G401 (cell line): ENCODE data around the gene ATPAF1. TPM values are rescaled to one million over a fixed set of nuclear protein-coding genes. Genes with fewer than 3 reads are reported as not detected.
"Not testable (repeated sequence)": the region's sequence is repeated elsewhere in the genome, so short reads cannot be mapped to it uniquely, and the experiment has no call there.

Source experiments
- DNase-seq: peaks from one replicate; pipeline ENCODE4 v3.0.0-alpha.2; 2015; ENCODE audit warnings: low spot score
- in situ Hi-C: cut with HindIII; loops from 2 replicates; pipeline ENCODE4 v1.10.0; 2016; ENCODE audit warnings: low sequenced_read_pairs, mixed read lengths
- total RNA-seq: library from RNA; depleted of rRNA; stranded (reverse); fragments of >200 nt; shearing (Covaris generic); gene quantifications from 2 replicates; pipeline ENCODE4 v1.2.3, GENCODE V29; 2014; rRNA removed

The ATPAF1 gene, protein sequence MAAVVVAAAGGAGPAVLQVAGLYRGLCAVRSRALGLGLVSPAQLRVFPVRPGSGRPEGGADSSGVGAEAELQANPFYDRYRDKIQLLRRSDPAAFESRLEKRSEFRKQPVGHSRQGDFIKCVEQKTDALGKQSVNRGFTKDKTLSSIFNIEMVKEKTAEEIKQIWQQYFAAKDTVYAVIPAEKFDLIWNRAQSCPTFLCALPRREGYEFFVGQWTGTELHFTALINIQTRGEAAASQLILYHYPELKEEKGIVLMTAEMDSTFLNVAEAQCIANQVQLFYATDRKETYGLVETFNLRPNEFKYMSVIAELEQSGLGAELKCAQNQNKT
- total RNA-seq: 96.9 and 115 TPM in 2 replicates

DNA sequence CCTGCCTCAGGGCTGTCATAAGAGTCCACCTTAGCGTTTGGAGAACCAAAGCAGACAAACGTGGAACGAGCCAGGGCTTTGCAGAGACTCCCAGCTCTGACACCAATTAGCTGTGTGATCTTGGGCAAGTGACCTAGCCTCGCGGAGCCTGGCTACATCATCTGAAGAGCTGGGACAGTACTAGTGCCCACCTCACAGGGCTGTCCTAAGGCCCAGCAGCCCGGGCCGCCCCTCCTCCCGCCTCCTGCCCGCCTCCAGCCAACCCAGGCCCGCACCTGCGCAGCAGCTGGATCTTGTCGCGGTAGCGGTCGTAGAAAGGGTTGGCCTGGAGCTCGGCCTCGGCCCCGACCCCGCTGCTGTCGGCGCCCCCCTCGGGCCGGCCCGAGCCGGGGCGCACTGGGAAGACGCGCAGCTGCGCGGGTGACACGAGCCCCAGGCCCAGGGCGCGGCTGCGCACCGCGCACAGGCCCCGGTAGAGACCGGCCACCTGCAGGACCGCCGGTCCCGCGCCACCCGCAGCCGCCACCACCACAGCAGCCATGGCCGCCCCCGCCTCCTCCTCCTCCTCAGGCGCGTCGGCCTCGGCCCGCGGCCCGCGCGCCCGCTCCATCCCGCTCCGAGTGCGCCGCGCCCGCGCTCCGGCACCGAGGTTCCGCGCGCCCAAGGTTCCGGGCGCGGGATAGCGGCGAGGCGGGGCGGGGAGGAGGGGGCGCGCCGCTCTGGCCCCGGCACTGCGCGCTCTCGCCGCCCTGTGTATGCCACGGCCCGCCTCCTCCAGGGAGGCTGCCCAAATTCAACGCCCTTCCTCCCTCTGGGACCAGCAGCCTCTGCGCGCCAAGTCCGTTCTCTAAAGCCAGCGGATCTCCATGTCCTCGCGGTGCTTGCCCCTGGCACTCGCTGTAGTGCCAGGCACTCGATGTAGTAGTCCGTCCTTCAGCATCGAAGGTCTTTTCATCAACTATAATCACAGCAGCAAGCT, at the start of gene ATPAF1:
Gene ATPAF1 (minus strand): TSS at position 583 of the 979 bp plus-strand sequence. CDS start 42 bp downstream, at position 541.
- DNase-seq: peak; percentile 79
- in situ Hi-C loops: no loop called here

DNA sequence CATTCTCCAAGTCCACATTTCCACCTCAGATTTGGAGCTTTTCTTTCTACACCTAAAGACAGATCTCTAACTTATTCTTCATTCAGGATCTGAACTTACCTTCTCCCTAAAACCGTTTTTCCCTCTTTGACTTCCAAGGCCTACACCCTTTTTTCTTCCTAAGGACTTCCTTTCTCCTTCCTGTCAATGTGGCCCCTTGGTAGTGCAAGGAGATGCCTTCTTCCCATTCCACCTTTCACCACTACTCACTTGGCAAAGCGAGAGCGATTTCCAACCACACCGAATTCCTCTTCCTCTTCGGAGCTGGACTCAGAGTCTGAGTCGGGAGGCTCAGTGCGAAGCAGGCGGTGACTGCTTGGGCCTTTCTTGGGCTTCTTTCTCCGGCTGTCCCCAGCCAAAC, 49.5 kb upstream of the ATPAF1 start:
- no peak for DNase-seq
- in situ Hi-C loops: no loop called here

DNA sequence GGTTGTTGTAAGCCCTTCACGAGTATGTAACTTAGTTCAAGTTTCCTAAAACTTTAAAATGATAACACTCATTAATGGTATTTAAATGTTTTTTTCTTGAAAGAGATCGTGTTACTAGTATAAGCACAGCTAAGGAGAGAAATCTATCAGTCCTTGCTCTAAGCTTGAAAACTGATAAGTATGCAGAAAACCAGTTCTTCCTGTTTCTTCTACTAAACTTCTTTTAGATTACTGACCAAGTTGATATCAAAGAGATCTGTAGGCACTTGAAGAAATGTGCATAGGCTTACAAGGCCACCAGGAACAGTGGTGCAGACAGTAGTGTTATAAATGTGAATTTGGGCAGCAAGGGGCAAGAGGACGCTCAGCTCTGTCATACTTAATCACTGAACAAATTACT, 46.8 kb upstream of the ATPAF1 start:
- DNase-seq: no peak
- in situ Hi-C loops: no loop called here

DNA sequence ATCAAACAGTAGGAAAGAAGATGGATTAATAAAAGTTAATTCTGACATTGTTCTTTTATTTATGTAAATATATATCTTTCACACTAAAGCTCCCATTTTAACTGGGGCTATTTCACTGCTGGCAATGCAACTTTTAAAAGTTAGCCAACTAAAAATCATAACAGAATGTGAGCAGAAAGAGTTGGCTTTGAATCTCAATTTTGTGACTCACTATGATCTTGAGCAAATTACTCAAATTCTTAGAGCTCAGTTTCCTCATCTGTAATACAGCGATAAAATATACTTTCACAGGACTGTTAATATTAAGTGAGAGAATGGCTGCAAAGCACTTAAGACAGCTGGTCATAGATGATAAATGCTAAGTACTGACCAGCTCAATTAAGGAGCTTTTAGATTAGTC, 40.0 kb upstream of the ATPAF1 start:
- in situ Hi-C loops: no loop called here
- DNase-seq: no peak

DNA sequence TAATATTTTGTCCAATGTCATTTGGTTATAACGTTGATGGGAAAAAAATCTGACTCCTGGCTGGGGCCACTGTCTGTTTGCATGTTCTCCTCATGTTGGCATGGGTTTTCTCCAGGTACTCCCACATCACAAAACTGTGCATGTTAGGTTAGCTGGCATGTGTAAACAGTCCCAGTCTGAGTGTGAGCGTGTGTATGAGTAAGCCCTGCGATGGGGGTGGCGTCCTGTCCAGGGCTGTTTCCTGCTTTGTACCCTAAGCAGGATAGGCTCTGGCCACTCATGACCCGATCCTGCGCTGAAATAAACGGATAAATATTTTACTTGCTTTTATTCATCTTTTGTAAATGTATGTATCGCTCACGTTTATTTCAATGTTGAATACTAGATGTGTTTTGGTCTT, 37.2 kb upstream of the ATPAF1 start:
- DNase-seq: no peak
- in situ Hi-C loops: no loop called here

DNA sequence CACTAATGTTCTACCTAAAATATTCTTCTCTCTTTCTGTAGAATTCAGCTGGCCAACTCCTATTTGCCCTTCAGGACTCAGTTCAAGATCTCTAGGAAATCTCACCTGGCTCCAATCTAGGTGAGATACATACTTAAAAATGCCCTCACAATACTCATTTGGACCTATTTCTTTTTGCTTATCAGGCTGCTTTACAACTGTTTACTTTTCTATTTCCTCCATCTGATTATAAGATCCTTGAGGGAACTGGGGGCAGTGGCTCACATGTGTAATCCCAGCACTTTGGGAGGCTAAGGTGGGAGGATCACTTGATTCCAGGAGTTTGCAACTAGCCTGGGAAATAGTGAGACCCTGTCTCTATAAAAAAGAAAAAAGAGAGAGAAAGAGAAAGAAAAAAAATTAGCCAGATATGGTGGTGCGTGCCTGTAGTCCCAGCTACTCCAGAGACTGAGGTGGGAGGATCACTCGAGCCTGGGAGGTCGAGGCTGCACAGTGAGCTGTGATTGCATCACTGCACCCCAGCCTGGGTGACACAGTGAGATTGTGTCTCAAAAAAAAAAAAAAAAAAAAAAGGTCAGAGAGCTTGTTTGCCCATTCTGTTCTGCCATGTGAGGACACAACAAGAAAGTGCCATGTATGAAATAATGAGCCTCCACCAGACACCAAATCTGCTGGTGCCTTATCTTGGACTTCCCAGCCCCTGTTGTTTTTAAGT, 35.9 kb upstream of the ATPAF1 start:
- in situ Hi-C loops: no loop called here
- DNase-seq: no peak

DNA sequence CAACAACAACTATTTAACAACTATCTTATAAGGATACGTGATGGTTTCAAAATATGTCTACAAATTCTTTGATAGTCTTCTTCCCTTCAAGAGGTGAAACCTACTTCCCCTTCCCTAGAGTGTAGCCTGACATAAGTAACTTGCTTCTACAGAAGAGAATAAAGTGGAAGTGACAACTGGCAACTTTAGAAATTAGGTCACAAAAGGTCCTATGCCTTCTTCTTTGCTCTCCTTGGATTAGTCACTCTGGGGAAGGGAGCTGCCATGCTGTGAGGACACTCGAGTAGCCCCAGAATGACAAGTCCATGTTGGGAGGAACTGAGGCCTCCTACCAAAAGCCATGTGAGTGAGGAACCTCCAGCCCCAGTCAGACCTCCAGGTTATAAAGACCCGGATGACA, 31.5 kb upstream of the ATPAF1 start:
- DNase-seq: no peak
- in situ Hi-C loops: no loop called here

DNA sequence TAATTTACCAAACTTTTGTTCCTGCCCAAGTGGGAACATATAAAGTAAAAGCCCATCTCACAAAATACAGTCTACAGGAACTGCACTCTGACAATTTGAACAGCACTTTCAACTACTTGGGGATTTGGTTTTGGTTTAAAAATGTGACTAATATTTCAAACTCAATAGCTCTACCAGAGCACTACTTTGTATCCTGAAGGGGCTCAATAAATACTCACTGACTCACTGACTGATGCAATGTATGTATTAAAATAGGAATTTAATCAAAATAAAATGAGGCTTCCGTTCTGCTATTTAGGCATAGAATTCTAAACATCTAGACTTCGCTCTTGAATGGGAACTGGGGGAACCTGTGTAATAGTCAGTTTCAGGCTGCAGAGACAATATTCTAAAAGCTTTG, 28.9 kb upstream of the ATPAF1 start:
- no peak for DNase-seq
- in situ Hi-C loops: no loop called here

DNA sequence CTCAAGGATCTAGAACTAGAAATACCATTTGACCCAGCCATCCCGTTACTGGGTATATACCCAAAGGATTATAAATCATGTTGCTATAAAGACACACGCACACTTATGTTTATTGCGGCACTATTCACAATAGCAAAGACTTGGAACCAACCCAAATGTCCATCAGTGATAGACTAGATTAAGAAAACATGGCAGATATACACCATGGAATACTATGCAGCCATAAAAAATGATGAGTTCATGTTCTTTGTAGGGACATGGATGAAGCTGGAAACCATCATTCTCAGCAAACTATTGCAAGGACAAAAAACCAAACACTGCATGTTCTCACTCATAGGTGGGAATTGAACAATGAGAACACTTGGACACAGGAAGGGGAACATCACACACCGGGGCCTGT, 26.5 kb upstream of the ATPAF1 start:
- DNase-seq, in situ Hi-C loops: not testable (repeated sequence)

DNA sequence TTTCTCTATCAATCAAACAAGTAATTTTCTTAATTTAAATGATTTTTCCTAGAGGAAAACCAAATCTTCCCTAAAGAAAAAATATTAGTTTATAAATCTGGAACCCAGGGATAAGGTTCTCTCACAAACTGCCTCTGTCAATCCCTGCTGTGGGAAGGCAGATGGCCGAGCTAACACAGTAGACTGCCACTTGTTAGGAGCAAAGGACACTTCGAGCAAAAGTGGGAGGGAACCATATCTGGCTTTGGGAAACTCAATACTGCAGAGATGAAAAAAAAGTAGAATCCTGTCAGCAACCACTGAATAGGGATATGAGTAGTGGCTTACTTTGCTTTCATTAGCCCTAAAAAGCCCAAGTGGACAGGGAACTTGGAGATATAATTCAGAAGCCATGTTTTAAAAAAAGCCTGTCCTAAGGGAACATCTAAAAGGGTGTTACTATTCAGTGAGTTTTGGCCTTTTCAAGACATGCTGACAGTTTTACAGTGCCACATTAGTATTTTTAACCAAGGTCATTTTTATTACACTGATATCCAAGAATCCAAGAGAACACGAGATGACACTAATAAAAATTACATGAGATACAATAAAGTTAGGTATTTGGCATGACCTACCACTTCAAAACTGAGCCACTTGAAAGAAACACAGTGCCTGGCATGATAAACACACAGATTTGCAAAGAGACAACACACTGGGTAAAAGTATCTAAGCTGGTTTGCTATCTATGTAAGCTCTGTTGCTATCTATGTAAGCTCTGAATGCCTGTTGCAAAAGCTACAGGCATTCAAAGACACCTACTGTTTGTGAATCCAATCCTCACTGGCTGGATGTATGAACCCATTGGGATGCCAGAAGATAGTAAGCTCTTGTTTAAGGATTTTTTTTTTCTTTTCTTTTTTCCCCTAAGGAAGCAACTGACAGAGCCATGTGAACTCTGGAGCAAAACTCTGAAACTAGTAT, 24.9 kb upstream of the ATPAF1 start:
- DNase-seq: peak; percentile 84
- in situ Hi-C loops: no loop called here

DNA sequence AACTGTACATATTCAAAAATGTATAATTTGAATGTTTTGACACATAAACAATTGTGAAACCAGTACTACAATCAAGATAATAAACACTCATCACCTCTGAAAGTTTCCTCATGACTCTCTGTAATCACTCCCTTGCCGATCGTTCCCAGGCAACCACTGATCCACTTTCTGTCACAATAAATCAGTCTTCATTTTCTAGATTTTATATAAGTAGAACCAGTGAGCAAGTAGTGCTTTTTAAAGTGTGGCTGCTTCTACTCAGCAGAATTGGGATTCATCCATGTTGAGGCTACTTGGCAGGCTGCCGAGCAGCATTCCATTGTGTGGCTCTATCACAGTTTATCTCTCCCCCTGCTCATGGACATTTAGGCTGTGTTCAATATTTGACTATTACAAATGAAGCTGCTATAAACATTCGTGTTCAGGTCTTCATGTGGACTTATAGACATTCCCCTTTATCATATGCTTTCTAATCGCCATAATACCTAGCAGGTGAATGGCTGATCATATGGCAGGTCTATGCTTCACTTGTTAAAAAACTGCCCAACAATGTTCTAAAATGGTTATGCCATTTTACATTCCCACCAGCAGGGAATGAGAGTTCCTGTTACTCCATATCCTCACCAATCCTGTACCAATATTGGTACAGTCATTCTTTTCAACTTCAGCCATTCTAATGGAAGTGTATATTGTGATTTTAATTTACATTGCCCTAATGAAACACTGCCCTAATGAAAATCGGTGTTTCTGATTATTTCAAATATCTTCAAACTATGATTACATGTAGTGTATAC, 24.0 kb upstream of the ATPAF1 start:
- DNase-seq: peak; percentile 68
- in situ Hi-C loops: no loop called here

DNA sequence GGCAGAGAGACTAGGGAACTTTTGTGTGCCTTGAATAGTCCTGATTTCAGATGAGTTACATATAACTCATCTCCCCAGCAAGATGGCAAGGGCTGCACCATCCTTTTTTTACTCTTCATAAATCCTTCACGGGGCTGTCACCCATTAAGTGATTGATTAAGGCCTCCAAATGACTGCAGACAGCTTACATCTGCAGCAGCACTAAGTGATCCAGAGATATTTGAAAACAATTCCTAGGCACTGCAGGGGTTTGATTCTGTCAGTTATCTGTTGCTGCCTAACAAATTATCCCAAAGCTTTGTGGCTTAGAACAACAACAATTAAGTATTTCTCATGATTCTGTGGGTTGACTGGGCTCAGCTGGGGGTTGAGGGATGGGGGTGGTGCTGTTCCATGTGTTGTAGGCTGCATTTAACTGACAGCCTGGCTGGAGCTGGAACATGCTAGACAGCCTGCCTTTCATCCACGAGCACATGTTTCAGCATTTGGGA, 22.8 kb upstream of the ATPAF1 start:
- DNase-seq: no peak
- in situ Hi-C loops: no loop called here

DNA sequence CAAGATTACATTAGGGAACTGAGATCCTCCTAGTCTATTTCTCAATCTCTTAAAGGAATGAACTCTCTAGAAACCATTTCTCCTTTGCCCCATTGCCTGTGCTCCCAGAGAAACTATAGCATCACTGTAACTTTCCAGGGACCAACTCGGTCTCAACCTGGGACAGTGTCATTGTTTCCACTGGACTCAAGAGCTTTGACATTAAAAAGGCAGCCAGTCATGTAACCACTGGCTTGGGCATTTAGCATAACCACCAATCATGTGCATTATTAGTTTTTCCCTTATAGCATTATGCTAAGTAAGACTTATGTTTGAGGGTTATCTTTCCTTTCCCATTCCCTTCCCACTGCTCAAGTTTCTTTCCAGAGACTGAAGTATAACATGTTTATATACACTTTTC, 21.7 kb upstream of the ATPAF1 start:
- DNase-seq: no peak
- in situ Hi-C loops: no loop called here

DNA sequence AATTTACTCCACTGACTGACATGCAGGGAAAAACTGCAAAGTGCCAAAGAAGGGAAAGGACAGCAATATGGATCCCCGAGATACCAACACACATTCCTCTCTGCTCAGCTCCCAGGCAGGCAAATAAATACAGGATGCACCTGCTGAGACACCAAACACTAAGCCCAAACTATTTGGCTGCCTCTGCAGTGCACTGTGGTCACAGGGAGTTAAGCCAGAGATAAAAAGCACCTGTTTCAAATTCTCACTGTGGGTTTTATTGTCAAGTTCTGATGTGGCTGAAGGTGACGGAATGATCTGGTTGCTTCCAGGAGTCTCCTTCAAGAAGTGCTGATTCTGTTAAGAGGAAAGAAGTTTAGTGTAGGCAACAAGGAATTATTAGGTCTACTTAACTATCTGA, 21.2 kb upstream of the ATPAF1 start:
- peak; percentile 96 for DNase-seq
- in situ Hi-C loops: no loop called here

DNA sequence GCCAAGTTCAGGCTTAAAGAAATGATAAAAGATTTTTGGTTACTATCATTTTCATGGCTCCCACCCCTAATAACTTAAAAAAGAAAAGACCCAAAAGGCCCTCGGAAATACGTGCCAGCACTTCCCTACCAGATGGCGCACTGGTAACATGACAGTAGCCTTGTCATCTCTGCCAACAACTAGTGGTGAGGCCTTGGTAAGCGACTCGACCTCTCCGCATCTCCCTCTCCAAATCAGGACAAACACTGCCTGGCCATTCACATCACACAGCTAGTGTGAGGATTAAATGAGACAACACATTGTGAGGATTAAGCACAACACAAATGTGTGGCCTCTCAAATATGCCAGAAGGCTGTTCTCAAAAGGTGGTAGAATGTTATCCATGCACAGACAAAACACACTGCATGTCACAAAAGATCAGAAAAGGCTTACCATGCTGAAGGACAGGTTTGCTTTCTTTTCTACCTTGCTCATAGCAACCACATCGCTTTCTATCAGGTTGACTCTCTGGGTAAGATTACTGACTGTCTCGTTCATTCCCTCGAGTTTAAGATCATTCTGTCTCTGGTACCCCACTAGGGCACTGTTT, 19.9 kb upstream of the ATPAF1 start:
- DNase-seq: peak; percentile 94
- in situ Hi-C loops: no loop called here

DNA sequence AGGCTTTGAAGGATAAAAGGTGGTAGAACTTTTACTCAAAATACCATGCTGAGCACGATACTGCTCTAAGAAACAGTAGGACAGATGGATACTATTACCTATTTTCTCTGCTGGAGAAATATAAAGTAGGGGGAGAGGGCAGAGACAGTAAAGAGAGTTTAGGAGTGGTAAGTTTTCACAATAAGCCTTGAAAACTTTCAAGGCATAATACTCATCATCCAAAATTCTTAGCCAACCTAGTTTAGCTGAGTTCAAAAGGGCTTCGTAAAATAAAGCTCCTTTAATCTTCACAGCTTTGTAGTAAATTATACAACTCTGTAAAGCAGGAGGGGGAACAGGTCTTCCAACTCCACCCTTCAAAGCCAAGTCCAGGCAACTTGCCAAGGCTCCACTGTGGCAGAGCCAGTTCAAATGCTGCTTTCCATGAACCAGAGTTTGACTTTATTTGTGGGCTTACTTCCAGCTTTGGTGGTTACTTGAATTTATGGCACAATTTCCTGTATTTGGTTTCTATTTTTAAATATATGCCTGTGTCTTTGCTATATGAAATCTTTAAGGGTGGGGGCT, 19.0 kb upstream of the ATPAF1 start:
- in situ Hi-C loops: no loop called here
- DNase-seq: peak; percentile 89

DNA sequence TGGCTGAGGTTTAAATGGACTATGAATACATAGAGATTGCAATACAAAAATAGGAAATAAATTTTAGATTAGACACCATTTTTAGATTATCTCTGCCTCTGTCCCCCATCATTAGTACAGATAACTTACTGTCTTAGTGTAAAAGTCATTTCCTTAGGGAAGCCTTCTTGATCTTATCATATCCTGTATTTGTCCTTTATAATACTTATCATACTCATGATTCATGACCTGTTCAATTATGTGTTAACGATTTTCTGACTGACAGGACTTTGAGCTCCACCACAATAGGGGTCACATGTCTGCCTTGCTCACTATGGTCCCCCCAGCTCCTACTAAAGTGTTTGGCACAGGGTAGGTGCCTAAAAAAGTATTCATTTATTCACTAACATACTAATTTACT, 18.1 kb upstream of the ATPAF1 start:
- no peak for DNase-seq
- in situ Hi-C loops: no loop called here
